H9 (cell line): ENCODE measurements around the gene GBP3. TPM values are rescaled to one million over a fixed set of nuclear protein-coding genes. Genes with fewer than 3 reads are reported as not detected.
"Not testable (repeated sequence)": the region's sequence is repeated elsewhere in the genome, so short reads cannot be mapped to it uniquely, and the experiment has no call there.

Experiments
- DNase-seq: peaks from one replicate; pipeline ENCODE4 v3.0.0-alpha.2; 2017
- H2AFZ ChIP-seq: one replicate; pipeline ENCODE4 v1.6.1; 2013; ENCODE audit warnings: mild to moderate bottlenecking, low read length, control low read depth, moderate library complexity
- H2AK5ac ChIP-seq: 2 replicates; pipeline ENCODE4 v1.6.1; 2013; ENCODE audit warnings: low read length, control low read depth, mixed read lengths; ENCODE audit not compliant: insufficient read length
- H2BK120ac ChIP-seq: one replicate; pipeline ENCODE4 v1.6.1; 2013; ENCODE audit warnings: low read depth, mild to moderate bottlenecking, low read length, control low read depth, inconsistent platforms; ENCODE audit not compliant: poor library complexity, severe bottlenecking
- H2BK12ac ChIP-seq: 2 replicates; pipeline ENCODE4 v1.6.1; 2013; ENCODE audit warnings: low read length, control low read depth, mixed read lengths, low read depth; ENCODE audit not compliant: insufficient read length
- H2BK15ac ChIP-seq: 2 replicates; pipeline ENCODE4 v1.6.1; 2013; ENCODE audit warnings: low read depth, low read length, control low read depth
- H2BK20ac ChIP-seq: one replicate; pipeline ENCODE4 v1.6.1; 2013; ENCODE audit warnings: low read depth, mild to moderate bottlenecking, low read length, control low read depth, inconsistent platforms; ENCODE audit not compliant: poor library complexity, severe bottlenecking
- H2BK5ac ChIP-seq: 2 replicates; pipeline ENCODE4 v1.6.1; 2013; ENCODE audit warnings: low read length, control low read depth, mixed read lengths; ENCODE audit not compliant: insufficient read length
- H3K14ac ChIP-seq: 2 replicates; pipeline ENCODE4 v1.6.1; 2013; ENCODE audit warnings: low read length, control low read depth; ENCODE audit not compliant: insufficient read depth
- H3K18ac ChIP-seq: 2 replicates; pipeline ENCODE4 v1.6.1; 2013; ENCODE audit warnings: low read depth, mild to moderate bottlenecking, mixed read lengths, low read length, control low read depth; ENCODE audit not compliant: insufficient read length
- H3K23ac ChIP-seq: 2 replicates; pipeline ENCODE4 v1.6.1; 2013; ENCODE audit warnings: low read length, control low read depth, mixed read lengths, low read depth; ENCODE audit not compliant: insufficient read length
- H3K23me2 ChIP-seq: 2 replicates; pipeline ENCODE4 v1.6.1; 2013; ENCODE audit warnings: low read depth, mild to moderate bottlenecking, mixed read lengths, low read length, control low read depth; ENCODE audit not compliant: insufficient read length, poor library complexity, severe bottlenecking
- H3K27ac ChIP-seq: 2 replicates; pipeline ENCODE4 v1.5.1; 2013; ENCODE audit warnings: low read length, control low read depth, mixed read lengths, low read depth; ENCODE audit not compliant: insufficient read length
- H3K27me3 ChIP-seq: 2 replicates; pipeline ENCODE4 v1.6.1; 2013; ENCODE audit warnings: low read length, control low read depth, inconsistent platforms; ENCODE audit not compliant: insufficient read depth
- H3K4ac ChIP-seq: 2 replicates; pipeline ENCODE4 v1.6.1; 2013; ENCODE audit warnings: low read depth, mild to moderate bottlenecking, control low read depth, inconsistent platforms, low read length, moderate library complexity
- H3K4me1 ChIP-seq: 2 replicates; pipeline ENCODE4 v1.6.1; 2013; ENCODE audit warnings: low read length, control low read depth, inconsistent platforms; ENCODE audit not compliant: insufficient read depth
- H3K4me2 ChIP-seq: 2 replicates; pipeline ENCODE4 v1.6.1; 2013; ENCODE audit warnings: low read length, control low read depth, mixed read lengths; ENCODE audit not compliant: insufficient read length, insufficient read depth
- H3K56ac ChIP-seq: 2 replicates; pipeline ENCODE4 v1.6.1; 2013; ENCODE audit warnings: low read depth, mild to moderate bottlenecking, mixed read lengths, low read length, control low read depth; ENCODE audit not compliant: insufficient read length
- H3K79me1 ChIP-seq: 2 replicates; pipeline ENCODE4 v1.6.1; 2013; ENCODE audit warnings: low read depth, mild to moderate bottlenecking, moderate library complexity, low read length, control low read depth, inconsistent platforms; ENCODE audit not compliant: insufficient read depth, poor library complexity, severe bottlenecking
- H3K79me2 ChIP-seq: 2 replicates; pipeline ENCODE4 v1.6.1; 2013; ENCODE audit warnings: low read length, control low read depth, inconsistent platforms; ENCODE audit not compliant: insufficient read depth
- H3K9ac ChIP-seq: 2 replicates; pipeline ENCODE4 v1.6.1; 2013; ENCODE audit warnings: low read length, control low read depth, mixed read lengths; ENCODE audit not compliant: insufficient read length; ENCODE audit errors: extremely low read depth
- H3K9me3 ChIP-seq: one replicate; pipeline ENCODE4 v1.6.1; 2013; ENCODE audit warnings: low read depth, low read length, inconsistent platforms; ENCODE audit not compliant: control insufficient read depth
- H3T11ph ChIP-seq: one replicate; pipeline ENCODE4 v1.6.1; 2013; ENCODE audit warnings: mild to moderate bottlenecking, low read length, control low read depth, inconsistent platforms
- H4K20me1 ChIP-seq: one replicate; pipeline ENCODE4 v1.6.1; 2013; ENCODE audit not compliant: control insufficient read depth, insufficient read length, insufficient read depth
- H4K5ac ChIP-seq: 2 replicates; pipeline ENCODE4 v1.6.1; 2013; ENCODE audit warnings: low read depth, mild to moderate bottlenecking, mixed read lengths, low read length, control low read depth; ENCODE audit not compliant: insufficient read length
- H4K8ac ChIP-seq: replicated peaks from 2 replicates; pipeline ENCODE4 v1.6.1; 2013; ENCODE audit warnings: low read length, control low read depth, mixed read lengths, low read depth; ENCODE audit not compliant: insufficient read length
- H4K91ac ChIP-seq: 2 replicates; pipeline ENCODE4 v1.6.1; 2013; ENCODE audit warnings: low read depth, mild to moderate bottlenecking, moderate library complexity, mixed read lengths, low read length, control low read depth; ENCODE audit not compliant: insufficient read length
- H3K27ac Mint-ChIP-seq, 3 experiments: 2 replicates in 2 of 3; 3 replicates in 1 of 3; pipeline ENCODE4 v1.8.0; 2020 to 2021; ENCODE audit warnings: mixed read lengths in 3 of 3, mild to moderate bottlenecking in 1 of 3, moderate library complexity in 1 of 3
- H3K27me3 Mint-ChIP-seq: 2 replicates; pipeline ENCODE4 v1.8.0; 2021; ENCODE audit warnings: low read depth, mild to moderate bottlenecking, moderate library complexity, mixed read lengths
- H3K36me3 Mint-ChIP-seq, 3 experiments: 2 replicates in 2 of 3; 3 replicates in 1 of 3; pipeline ENCODE4 v1.8.0; 2020 to 2021; ENCODE audit warnings: low read depth in 3 of 3, mixed read lengths in 3 of 3; ENCODE audit not compliant: insufficient read depth in 1 of 3
- H3K4me1 Mint-ChIP-seq, 2 experiments: 2 replicates each; pipeline ENCODE4 v1.8.0; 2020; ENCODE audit warnings: mixed read lengths in 2 of 2
- H3K4me3 Mint-ChIP-seq, 2 experiments: 2 replicates in 1 of 2; 3 replicates in 1 of 2; pipeline ENCODE4 v1.8.0; 2020 to 2021; ENCODE audit warnings: mild to moderate bottlenecking in 2 of 2, mixed read lengths in 2 of 2, moderate library complexity in 1 of 2
- H3K9me3 Mint-ChIP-seq, 2 experiments: 2 replicates in 1 of 2; 3 replicates in 1 of 2; pipeline ENCODE4 v1.8.0; 2020; ENCODE audit warnings: mild to moderate bottlenecking in 2 of 2, mixed read lengths in 2 of 2, moderate library complexity in 1 of 2
- WGBS: extraction: QIAGEN DNeasy Blood & Tissue Kit; methylation state at CpG from one replicate; pipeline ENCODE4 v1.1.7; 2013; ENCODE audit warnings: missing lambda C conversion rate, low lambda C conversion rate, mixed read lengths; ENCODE audit not compliant: insufficient read length; ENCODE audit errors: extremely low coverage; 5-methylcytosine and 5-hydroxymethylcytosine counted together
- total RNA-seq: library from RNA; stranded (reverse); gene quantifications from 2 replicates; pipeline ENCODE4 v1.2.1, GENCODE V29; 2021
- TF ChIP-seq, protein P1 (sequence below): fragments of 200-600 bp; sonication (generic); conservative IDR thresholded peaks from 3 replicates; pipeline ENCODE4 v1.8.0; 2021; ENCODE audit warnings: antibody characterized with exemption, mild to moderate bottlenecking

GBP3 gene
- total RNA-seq, 1 experiment from 2014 or later, result not detected

DNA sequence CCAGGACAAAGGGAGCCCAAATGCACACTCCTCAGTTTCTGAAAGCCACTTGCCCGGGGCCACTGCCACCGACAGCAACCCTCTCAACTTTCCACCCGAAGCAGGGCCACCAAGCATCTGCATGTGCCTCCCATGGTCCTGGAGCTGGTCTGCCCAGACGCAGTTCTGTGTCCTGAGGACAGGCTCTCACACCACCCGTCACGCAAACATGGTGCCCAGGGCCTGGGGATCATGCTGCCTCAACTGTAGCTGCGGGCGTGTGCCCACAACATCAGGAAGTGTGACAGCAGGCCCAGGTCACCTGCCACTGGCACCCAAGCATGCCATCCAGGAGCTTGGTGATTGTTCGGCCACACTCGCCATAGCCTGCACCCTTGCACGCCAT, 28.0 kb upstream of the GBP3 start:
- H2BK12ac ChIP-seq, result no peak overlapping the region
- H3K56ac ChIP-seq, result no peak overlapping the region
- H3K27ac ChIP-seq, result no peak overlapping the region
- no peak overlapping the region for H2BK15ac ChIP-seq
- no peaks in the 10 kb centered on the region for H3K36me3 Mint-ChIP-seq
- no peak overlapping the region for H4K91ac ChIP-seq
- no peak overlapping the region for H3K23ac ChIP-seq
- H3K4ac ChIP-seq, result no peak overlapping the region
- no peaks in the 10 kb centered on the region for H3K79me1 ChIP-seq
- H3K9ac ChIP-seq, result no peak overlapping the region
- no peak overlapping the region for H4K5ac ChIP-seq
- H3K27me3 ChIP-seq, result no peaks in the 10 kb centered on the region
- no peak overlapping the region for H4K8ac ChIP-seq
- no CpG with 5 or more reads among the region's 11 CpGs for WGBS
- H3K79me2 ChIP-seq, result no peaks in the 10 kb centered on the region
- no peak overlapping the region for H3T11ph ChIP-seq
- TF ChIP-seq, protein P1, sequence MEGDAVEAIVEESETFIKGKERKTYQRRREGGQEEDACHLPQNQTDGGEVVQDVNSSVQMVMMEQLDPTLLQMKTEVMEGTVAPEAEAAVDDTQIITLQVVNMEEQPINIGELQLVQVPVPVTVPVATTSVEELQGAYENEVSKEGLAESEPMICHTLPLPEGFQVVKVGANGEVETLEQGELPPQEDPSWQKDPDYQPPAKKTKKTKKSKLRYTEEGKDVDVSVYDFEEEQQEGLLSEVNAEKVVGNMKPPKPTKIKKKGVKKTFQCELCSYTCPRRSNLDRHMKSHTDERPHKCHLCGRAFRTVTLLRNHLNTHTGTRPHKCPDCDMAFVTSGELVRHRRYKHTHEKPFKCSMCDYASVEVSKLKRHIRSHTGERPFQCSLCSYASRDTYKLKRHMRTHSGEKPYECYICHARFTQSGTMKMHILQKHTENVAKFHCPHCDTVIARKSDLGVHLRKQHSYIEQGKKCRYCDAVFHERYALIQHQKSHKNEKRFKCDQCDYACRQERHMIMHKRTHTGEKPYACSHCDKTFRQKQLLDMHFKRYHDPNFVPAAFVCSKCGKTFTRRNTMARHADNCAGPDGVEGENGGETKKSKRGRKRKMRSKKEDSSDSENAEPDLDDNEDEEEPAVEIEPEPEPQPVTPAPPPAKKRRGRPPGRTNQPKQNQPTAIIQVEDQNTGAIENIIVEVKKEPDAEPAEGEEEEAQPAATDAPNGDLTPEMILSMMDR, result no peak
- no peak overlapping the region for H2BK5ac ChIP-seq
- H3K4me3 Mint-ChIP-seq, result no peak overlapping the region
- no peak overlapping the region for H3K4me2 ChIP-seq
- H2BK20ac ChIP-seq, result no peak overlapping the region
- no peaks in the 10 kb centered on the region for H3K4me1 ChIP-seq
- no peak overlapping the region for H3K18ac ChIP-seq
- no peak overlapping the region for H2AK5ac ChIP-seq
- H3K14ac ChIP-seq, result no peak overlapping the region
- no peak overlapping the region for H2AFZ ChIP-seq
- H3K27ac Mint-ChIP-seq, result no peak overlapping the region
- no peaks in the 10 kb centered on the region; a peak in 1 of 5 replicates for H3K9me3 Mint-ChIP-seq
- no peaks in the 10 kb centered on the region for H3K9me3 ChIP-seq
- no peak for DNase-seq
- no peaks in the 10 kb centered on the region; the same call in 1 of the 2 replicates for H3K27me3 Mint-ChIP-seq
- no peak overlapping the region for H2BK120ac ChIP-seq
- no peaks in the 10 kb centered on the region for H4K20me1 ChIP-seq
- no peaks in the 10 kb centered on the region for H3K23me2 ChIP-seq
- H3K4me1 Mint-ChIP-seq, result peaks cover 0 to 3% of the 10 kb centered on the region in 2 experiments; a peak in 1 of 4 replicates

DNA sequence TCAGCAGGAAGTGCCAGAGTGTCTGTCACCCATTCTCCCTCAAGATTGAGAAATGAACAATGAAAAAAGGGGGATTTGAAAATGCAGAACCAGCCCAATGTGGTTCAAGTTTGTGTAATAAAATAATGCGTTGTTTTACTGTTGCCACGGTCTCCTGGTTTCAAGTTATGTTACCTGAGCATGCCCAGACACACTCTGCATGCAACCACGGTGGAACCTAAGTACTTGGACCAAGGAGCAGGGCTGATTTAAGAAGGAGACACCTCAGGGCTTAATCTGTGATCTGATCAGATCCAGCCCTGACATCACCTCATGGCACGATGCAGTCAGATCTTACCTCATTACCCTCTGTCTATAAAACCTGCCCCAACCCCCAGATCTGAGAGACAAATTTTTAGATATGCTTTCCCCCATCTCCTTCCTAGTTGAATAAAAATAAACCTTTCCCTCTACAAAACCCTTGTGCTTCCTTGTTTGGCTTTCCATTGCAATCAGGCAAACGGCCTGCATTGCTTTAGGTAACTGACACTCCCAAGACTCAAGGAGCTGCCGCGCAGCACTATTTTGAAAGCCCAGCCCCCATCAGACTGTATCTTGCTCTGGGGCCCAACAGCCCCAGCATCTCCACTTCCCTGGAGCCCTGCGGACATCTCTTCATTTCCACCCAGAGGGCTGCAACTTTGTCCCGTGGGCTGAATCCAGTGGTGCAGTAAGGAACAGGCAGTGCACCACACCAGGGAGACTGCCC, 27.4 kb upstream of the GBP3 start:
- H3K4ac ChIP-seq, H3K79me1 ChIP-seq, H3K56ac ChIP-seq, H3K27ac Mint-ChIP-seq, H2BK5ac ChIP-seq, H3K14ac ChIP-seq, H3K4me1 Mint-ChIP-seq, H3T11ph ChIP-seq, H3K4me2 ChIP-seq, H4K91ac ChIP-seq, H3K27me3 Mint-ChIP-seq, H4K20me1 ChIP-seq, H3K27me3 ChIP-seq, H3K23me2 ChIP-seq, DNase-seq, H3K9me3 Mint-ChIP-seq, H2BK120ac ChIP-seq, H4K5ac ChIP-seq, H2BK15ac ChIP-seq, H2AK5ac ChIP-seq, H2BK20ac ChIP-seq, H3K9ac ChIP-seq, H4K8ac ChIP-seq, H3K23ac ChIP-seq, H3K18ac ChIP-seq, H3K4me1 ChIP-seq, H3K27ac ChIP-seq, H3K9me3 ChIP-seq, H2BK12ac ChIP-seq, H3K36me3 Mint-ChIP-seq, H2AFZ ChIP-seq, H3K79me2 ChIP-seq, H3K4me3 Mint-ChIP-seq: not testable (repeated sequence)
- no CpG with 5 or more reads among the region's 9 CpGs for WGBS
